SK-N-SH treated with all-trans-retinoic acid at 6 μM for 48 hours (cell line): ENCODE measurements around the gene TNFAIP8.

Experiments used
- ATAC-seq: fragments of 200-7000 bp; cut with Tn5 transposase; 3 replicates; pipeline ENCODE4 v1.9.1; 2020; ENCODE audit warnings: mild to moderate bottlenecking, moderate library complexity
- ARNTL ChIP-seq: fragments of 450-650 bp; formaldehyde crosslinking; IDR thresholded peaks from 2 replicates; pipeline ENCODE4 v1.5.0; 2020; ENCODE audit warnings: low read depth, mild to moderate bottlenecking, moderate library complexity, borderline replicate concordance
- BACH2 ChIP-seq: fragments of 250-450 bp; sonication (Bioruptor Pico); IDR thresholded peaks from 2 replicates; pipeline ENCODE4 v1.9.0; 2021; ENCODE audit warnings: mild to moderate bottlenecking, borderline replicate concordance
- CSDC2 ChIP-seq: fragments of 250-450 bp; sonication (Bioruptor Pico); IDR thresholded peaks from 2 replicates; pipeline ENCODE4 v1.5.0; 2020; ENCODE audit warnings: mild to moderate bottlenecking, moderate library complexity
- ESRRG ChIP-seq: fragments of 250-450 bp; sonication (Bioruptor Pico); IDR thresholded peaks from 2 replicates; pipeline ENCODE4 v1.6.1; 2021; ENCODE audit warnings: mild to moderate bottlenecking
- ISL1 ChIP-seq: fragments of 250-450 bp; sonication (Bioruptor Pico); IDR thresholded peaks from 2 replicates; pipeline ENCODE4 v2.1.2; 2022; ENCODE audit warnings: mild to moderate bottlenecking, moderate library complexity
- OSR1 ChIP-seq: fragments of 250-450 bp; sonication (Bioruptor Pico); IDR thresholded peaks from 2 replicates; pipeline ENCODE4 v1.8.0; 2022; ENCODE audit warnings: moderate library complexity, mild to moderate bottlenecking, inconsistent platforms
- PPARA ChIP-seq: fragments of 250-450 bp; sonication (Bioruptor Pico); IDR thresholded peaks from 2 replicates; pipeline ENCODE4 v1.5.0; 2020; ENCODE audit warnings: mild to moderate bottlenecking, borderline replicate concordance
- RARB ChIP-seq: fragments of 250-450 bp; sonication (Bioruptor Pico); IDR thresholded peaks from 2 replicates; pipeline ENCODE4 v1.8.0; 2021; ENCODE audit warnings: mild to moderate bottlenecking, moderate library complexity
- SNAI2 ChIP-seq: fragments of 250-450 bp; sonication (Bioruptor Pico); IDR thresholded peaks from 2 replicates; pipeline ENCODE4 v1.5.0; 2020; ENCODE audit warnings: mild to moderate bottlenecking, moderate library complexity
- TOX ChIP-seq: fragments of 250-450 bp; sonication (Bioruptor Pico); IDR thresholded peaks from 2 replicates; pipeline ENCODE4 v1.8.0; 2021; ENCODE audit warnings: mild to moderate bottlenecking, moderate library complexity, borderline replicate concordance
- ZC3H10 ChIP-seq: fragments of 250-450 bp; sonication (Bioruptor Pico); IDR thresholded peaks from 2 replicates; pipeline ENCODE4 v1.5.1; 2021; ENCODE audit warnings: mild to moderate bottlenecking, moderate library complexity
- ZFP3 ChIP-seq: fragments of 250-450 bp; sonication (Bioruptor Pico); IDR thresholded peaks from 2 replicates; pipeline ENCODE4 v1.5.0; 2020; ENCODE audit warnings: mild to moderate bottlenecking, moderate library complexity
- ZFP30 ChIP-seq: fragments of 450-650 bp; formaldehyde crosslinking; IDR thresholded peaks from 2 replicates; pipeline ENCODE4 v1.5.0; 2022; ENCODE audit warnings: mild to moderate bottlenecking, moderate library complexity
- ZNF565 ChIP-seq: fragments of 450-650 bp; formaldehyde crosslinking; conservative IDR thresholded peaks from 2 replicates; pipeline ENCODE4 v1.5.0; 2020; ENCODE audit warnings: low read depth, mild to moderate bottlenecking, moderate library complexity
- ZNF70 ChIP-seq: fragments of 450-650 bp; formaldehyde crosslinking; IDR thresholded peaks from 2 replicates; pipeline ENCODE4 v1.5.0; 2020; ENCODE audit warnings: mild to moderate bottlenecking, moderate library complexity
- ZNF8 ChIP-seq: fragments of 450-650 bp; formaldehyde crosslinking; IDR thresholded peaks from 2 replicates; pipeline ENCODE4 v1.5.0; 2020; ENCODE audit warnings: mild to moderate bottlenecking, moderate library complexity
- TF ChIP-seq, protein P1 (sequence below): fragments of 250-450 bp; sonication (Bioruptor Pico); IDR thresholded peaks from 2 replicates; pipeline ENCODE4 v1.5.1; 2020; ENCODE audit warnings: low read depth, mild to moderate bottlenecking, moderate library complexity
- TF ChIP-seq, protein P2 (sequence below): fragments of 250-450 bp; sonication (Bioruptor Pico); IDR thresholded peaks from 2 replicates; pipeline ENCODE4 v1.5.0; 2020; ENCODE audit warnings: mild to moderate bottlenecking, moderate library complexity
- TF ChIP-seq, protein P3 (sequence below): fragments of 250-450 bp; sonication (Bioruptor Pico); IDR thresholded peaks from 2 replicates; pipeline ENCODE4 v1.8.0; 2021; ENCODE audit warnings: low read depth, mild to moderate bottlenecking, moderate library complexity, borderline replicate concordance
- TF ChIP-seq, protein P4 (sequence below): fragments of 250-450 bp; sonication (Bioruptor Pico); IDR thresholded peaks from 2 replicates; pipeline ENCODE4 v1.5.1; 2021; ENCODE audit warnings: mild to moderate bottlenecking, moderate library complexity
- TF ChIP-seq, protein P5 (sequence below): fragments of 250-450 bp; sonication (Bioruptor Pico); IDR thresholded peaks from 2 replicates; pipeline ENCODE4 v1.8.0; 2020; ENCODE audit warnings: mild to moderate bottlenecking, moderate library complexity, borderline replicate concordance

TNFAIP8 gene

DNA sequence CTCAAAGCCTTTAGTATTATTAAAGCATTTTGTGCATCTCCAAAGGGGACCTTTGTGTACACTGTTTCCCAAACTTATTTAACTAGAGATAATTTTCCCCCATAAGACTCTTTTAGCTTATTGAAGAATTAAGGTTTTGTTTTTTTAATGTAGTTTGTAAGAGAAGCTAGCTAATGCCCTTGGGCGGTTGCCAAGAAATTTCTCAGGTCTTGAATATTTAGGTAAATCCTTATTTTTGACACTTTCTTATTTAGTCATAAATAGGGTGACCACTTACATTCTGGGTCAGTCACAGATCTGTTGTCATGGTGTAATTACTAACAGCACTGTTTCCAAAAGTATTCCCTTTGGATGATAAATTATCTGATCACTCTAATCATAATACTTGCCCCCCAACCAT lies 27.2 kb downstream of the TNFAIP8 start:
- TF ChIP-seq, protein P1, sequence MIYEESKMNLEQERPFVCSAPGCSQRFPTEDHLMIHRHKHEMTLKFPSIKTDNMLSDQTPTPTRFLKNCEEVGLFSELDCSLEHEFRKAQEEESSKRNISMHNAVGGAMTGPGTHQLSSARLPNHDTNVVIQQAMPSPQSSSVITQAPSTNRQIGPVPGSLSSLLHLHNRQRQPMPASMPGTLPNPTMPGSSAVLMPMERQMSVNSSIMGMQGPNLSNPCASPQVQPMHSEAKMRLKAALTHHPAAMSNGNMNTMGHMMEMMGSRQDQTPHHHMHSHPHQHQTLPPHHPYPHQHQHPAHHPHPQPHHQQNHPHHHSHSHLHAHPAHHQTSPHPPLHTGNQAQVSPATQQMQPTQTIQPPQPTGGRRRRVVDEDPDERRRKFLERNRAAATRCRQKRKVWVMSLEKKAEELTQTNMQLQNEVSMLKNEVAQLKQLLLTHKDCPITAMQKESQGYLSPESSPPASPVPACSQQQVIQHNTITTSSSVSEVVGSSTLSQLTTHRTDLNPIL (CRISPR knock-in tag): no peak
- TF ChIP-seq ZFP3 (no peak), ZFP30 (CRISPR knock-in tag) (no peak), ZC3H10 (CRISPR knock-in tag) (no peak)
- no peak for ATAC-seq

DNA sequence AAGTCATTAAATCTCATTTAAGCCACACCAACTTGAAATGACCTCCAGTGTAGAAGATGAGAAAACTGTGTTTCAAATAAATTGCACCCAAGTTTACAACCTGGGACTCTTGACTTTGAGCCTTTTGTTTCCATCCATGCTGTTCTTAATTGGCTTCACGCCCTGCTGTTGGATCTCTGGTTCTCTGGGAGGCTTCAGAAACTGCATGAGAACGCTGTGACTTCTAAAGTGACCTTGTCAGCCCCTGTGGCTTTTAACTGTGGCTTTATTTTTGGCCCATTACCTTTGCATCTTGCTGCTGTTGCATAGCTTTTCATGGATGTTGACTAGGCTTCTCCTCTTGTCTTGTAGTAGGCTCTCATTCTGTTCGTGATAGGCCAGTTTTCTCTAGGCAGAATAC lies 29.3 kb downstream of the TNFAIP8 start:
- no peak for ATAC-seq
- TF ChIP-seq, protein P2, sequence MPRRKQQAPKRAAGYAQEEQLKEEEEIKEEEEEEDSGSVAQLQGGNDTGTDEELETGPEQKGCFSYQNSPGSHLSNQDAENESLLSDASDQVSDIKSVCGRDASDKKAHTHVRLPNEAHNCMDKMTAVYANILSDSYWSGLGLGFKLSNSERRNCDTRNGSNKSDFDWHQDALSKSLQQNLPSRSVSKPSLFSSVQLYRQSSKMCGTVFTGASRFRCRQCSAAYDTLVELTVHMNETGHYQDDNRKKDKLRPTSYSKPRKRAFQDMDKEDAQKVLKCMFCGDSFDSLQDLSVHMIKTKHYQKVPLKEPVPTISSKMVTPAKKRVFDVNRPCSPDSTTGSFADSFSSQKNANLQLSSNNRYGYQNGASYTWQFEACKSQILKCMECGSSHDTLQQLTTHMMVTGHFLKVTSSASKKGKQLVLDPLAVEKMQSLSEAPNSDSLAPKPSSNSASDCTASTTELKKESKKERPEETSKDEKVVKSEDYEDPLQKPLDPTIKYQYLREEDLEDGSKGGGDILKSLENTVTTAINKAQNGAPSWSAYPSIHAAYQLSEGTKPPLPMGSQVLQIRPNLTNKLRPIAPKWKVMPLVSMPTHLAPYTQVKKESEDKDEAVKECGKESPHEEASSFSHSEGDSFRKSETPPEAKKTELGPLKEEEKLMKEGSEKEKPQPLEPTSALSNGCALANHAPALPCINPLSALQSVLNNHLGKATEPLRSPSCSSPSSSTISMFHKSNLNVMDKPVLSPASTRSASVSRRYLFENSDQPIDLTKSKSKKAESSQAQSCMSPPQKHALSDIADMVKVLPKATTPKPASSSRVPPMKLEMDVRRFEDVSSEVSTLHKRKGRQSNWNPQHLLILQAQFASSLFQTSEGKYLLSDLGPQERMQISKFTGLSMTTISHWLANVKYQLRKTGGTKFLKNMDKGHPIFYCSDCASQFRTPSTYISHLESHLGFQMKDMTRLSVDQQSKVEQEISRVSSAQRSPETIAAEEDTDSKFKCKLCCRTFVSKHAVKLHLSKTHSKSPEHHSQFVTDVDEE (CRISPR knock-in tag): no peak
- TF ChIP-seq, protein P3, sequence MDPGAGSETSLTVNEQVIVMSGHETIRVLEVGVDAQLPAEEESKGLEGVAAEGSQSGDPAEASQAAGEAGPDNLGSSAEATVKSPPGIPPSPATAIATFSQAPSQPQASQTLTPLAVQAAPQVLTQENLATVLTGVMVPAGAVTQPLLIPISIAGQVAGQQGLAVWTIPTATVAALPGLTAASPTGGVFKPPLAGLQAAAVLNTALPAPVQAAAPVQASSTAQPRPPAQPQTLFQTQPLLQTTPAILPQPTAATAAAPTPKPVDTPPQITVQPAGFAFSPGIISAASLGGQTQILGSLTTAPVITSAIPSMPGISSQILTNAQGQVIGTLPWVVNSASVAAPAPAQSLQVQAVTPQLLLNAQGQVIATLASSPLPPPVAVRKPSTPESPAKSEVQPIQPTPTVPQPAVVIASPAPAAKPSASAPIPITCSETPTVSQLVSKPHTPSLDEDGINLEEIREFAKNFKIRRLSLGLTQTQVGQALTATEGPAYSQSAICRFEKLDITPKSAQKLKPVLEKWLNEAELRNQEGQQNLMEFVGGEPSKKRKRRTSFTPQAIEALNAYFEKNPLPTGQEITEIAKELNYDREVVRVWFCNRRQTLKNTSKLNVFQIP (CRISPR knock-in tag): no peak
- no peak for TF ChIP-seq TOX
- TF ChIP-seq ZNF70: no peak
- TF ChIP-seq SNAI2 (CRISPR knock-in tag): no peak

DNA sequence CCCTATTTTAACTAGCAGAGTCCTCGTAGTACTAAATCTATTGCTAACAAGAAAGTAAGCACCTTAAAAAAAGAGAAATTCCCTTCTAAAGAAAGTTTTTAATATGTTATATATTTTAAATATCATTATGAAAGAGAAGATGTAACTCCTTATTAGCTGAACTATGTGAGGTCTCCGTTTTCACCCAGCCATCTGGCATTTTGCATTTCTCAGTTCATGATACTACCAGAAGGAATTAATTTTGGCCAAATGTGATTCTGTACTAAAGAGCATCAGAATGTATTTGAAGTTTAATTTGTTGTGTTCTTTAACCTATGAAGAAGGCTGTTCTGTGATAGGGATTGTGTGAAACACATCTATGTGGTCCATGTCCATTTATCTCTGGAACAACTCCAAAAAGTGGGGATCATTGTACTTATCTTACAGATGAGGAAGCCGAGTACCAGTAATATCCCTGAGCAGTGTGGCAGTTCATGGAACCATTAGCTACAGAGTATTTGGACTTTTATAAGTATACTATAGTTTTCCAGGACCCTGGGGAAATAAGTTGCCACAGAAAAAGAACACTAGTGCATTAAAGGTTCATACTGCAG lies 29.8 kb downstream of the TNFAIP8 start:
- TF ChIP-seq ZNF565 (CRISPR knock-in tag) (no peak), ZNF70 (no peak), PPARA (no peak), ZNF8 (CRISPR knock-in tag) (no peak), RARB (CRISPR knock-in tag) (no peak), OSR1 (CRISPR knock-in tag) (no peak), BACH2 (no peak), CSDC2 (CRISPR knock-in tag) (no peak), SNAI2 (CRISPR knock-in tag) (no peak), ARNTL (CRISPR knock-in tag) (no peak), ESRRG (CRISPR knock-in tag) (no peak), ISL1 (CRISPR knock-in tag) (no peak), ZFP3 (no peak)
- TF ChIP-seq, protein P4, sequence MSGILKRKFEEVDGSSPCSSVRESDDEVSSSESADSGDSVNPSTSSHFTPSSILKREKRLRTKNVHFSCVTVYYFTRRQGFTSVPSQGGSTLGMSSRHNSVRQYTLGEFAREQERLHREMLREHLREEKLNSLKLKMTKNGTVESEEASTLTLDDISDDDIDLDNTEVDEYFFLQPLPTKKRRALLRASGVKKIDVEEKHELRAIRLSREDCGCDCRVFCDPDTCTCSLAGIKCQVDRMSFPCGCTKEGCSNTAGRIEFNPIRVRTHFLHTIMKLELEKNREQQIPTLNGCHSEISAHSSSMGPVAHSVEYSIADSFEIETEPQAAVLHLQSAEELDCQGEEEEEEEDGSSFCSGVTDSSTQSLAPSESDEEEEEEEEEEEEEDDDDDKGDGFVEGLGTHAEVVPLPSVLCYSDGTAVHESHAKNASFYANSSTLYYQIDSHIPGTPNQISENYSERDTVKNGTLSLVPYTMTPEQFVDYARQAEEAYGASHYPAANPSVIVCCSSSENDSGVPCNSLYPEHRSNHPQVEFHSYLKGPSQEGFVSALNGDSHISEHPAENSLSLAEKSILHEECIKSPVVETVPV (CRISPR knock-in tag): no peak
- TF ChIP-seq, protein P5, sequence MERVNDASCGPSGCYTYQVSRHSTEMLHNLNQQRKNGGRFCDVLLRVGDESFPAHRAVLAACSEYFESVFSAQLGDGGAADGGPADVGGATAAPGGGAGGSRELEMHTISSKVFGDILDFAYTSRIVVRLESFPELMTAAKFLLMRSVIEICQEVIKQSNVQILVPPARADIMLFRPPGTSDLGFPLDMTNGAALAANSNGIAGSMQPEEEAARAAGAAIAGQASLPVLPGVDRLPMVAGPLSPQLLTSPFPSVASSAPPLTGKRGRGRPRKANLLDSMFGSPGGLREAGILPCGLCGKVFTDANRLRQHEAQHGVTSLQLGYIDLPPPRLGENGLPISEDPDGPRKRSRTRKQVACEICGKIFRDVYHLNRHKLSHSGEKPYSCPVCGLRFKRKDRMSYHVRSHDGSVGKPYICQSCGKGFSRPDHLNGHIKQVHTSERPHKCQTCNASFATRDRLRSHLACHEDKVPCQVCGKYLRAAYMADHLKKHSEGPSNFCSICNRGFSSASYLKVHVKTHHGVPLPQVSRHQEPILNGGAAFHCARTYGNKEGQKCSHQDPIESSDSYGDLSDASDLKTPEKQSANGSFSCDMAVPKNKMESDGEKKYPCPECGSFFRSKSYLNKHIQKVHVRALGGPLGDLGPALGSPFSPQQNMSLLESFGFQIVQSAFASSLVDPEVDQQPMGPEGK (CRISPR knock-in tag): no peak
- TF ChIP-seq, protein P1 (CRISPR knock-in tag): no peak
- TF ChIP-seq, protein P3 (CRISPR knock-in tag): no peak
- ATAC-seq: peak; percentile 16; the same call in 1 of the 3 replicates
